ENCODE data around the gene RAB27B. TPM values are rescaled to one million over a fixed set of nuclear protein-coding genes. Genes with fewer than 3 reads are reported as not detected.

Gene RAB27B
- total and polyA plus RNA-seq, 2 experiments from 2014 or later: 4.5 to 13.1 TPM

DNA sequence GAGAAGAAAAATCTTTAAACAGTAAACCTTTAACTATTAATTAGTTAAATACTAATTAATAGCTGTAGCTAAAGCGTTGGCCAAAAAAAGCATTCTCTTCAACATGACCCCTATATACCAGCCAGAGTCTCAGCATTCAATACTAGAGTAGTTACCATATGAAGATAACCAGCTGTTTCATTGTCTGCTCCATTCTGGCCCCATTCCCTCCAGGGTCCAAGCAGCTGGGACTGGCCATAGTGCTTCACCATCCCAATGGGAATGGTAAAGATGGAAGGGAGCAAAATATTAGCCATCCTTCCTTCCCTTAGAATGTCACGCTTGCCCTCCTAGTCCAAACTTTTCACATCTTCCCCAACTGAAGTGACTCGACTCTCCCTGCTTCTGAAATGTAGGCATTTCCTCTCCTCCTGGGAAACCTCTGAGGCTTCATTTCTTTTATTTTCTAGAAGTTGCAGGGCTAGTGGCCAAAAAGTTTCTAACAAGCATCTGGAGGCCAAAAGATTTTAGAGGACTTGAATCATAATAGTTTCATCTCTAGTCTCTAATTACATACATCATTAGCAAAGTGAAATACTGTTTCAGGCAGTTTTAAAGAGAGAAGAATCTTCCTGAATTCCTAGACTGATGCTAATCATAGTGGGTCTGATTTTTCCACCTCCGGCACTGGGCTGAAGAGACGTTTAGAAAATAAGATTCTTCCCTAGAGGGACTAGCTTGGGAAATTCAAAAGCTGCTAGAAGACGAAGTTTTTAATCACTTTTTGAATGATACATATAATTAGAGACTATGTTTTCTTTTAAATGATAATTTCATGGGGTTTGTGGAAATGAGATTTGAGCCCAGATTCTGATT is 78.3 kb downstream of the RAB27B start:
- Histone ChIP-seq H4K20me1 (ENCODE audit: insufficient read depth, poor library complexity, severe bottlenecking) (no peaks in the 10 kb centered on the region), H3K4me2 (no peak overlapping the region), H3K9me2 (replicated peaks; ENCODE audit: insufficient read depth) (no peaks in the 10 kb centered on the region), H3K27me3 (no peaks in the 10 kb centered on the region), H3K9me3 (ENCODE audit: low read depth) (no peaks in the 10 kb centered on the region), H3K4me1 (ENCODE audit: insufficient read depth) (no peaks in the 10 kb centered on the region), H3K36me3 (replicated peaks; ENCODE audit: insufficient read depth, low read depth) (no peaks in the 10 kb centered on the region), H3K4me3 (no peak overlapping the region), H3K27ac (no peak overlapping the region), H2AFZ (no peak overlapping the region), H3K79me2 (no peaks in the 10 kb centered on the region)
- TF ChIP-seq, protein P1, sequence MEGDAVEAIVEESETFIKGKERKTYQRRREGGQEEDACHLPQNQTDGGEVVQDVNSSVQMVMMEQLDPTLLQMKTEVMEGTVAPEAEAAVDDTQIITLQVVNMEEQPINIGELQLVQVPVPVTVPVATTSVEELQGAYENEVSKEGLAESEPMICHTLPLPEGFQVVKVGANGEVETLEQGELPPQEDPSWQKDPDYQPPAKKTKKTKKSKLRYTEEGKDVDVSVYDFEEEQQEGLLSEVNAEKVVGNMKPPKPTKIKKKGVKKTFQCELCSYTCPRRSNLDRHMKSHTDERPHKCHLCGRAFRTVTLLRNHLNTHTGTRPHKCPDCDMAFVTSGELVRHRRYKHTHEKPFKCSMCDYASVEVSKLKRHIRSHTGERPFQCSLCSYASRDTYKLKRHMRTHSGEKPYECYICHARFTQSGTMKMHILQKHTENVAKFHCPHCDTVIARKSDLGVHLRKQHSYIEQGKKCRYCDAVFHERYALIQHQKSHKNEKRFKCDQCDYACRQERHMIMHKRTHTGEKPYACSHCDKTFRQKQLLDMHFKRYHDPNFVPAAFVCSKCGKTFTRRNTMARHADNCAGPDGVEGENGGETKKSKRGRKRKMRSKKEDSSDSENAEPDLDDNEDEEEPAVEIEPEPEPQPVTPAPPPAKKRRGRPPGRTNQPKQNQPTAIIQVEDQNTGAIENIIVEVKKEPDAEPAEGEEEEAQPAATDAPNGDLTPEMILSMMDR (IDR thresholded peaks at IDR 0.05; ENCODE audit: poor library complexity): no peak
- TF ChIP-seq EZH2 (IDR thresholded peaks at IDR 0.05; ENCODE audit: borderline replicate concordance) (no peak), EZH2phosphoT487 (IDR thresholded peaks at IDR 0.05; ENCODE audit: low read depth, severe bottlenecking, unreplicated experiment) (no peak)
- WGBS (ENCODE audit: low lambda C conversion rate, missing lambda C conversion rate): 74% methylated on average over 6 of the region's 6 CpGs
- DNase-seq (ENCODE audit: low spot score): no peak

DNA sequence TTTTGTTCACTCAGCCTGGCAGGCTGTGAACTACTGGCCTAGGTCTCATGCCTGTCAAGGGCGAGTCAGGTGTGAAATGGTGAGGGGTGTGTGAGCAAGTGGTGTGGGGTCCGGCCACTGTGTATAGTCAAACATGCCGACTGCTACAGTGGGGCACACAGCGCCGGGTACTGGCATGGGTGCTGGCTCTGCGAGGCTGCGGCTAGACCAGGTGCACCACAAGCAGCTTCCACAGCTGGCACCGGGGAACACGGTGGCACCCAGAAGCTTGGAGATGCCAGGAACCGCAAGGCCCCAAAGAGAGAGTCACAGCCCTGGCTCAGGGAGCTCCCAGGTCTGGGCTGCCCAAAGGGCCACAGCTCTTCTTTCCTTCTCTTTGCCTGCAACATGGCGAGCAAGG is 81.3 kb downstream of the RAB27B start:
- TF ChIP-seq, protein P1 (IDR thresholded peaks at IDR 0.05; ENCODE audit: poor library complexity): no peak
- TF ChIP-seq EZH2 (IDR thresholded peaks at IDR 0.05; ENCODE audit: borderline replicate concordance): no peak
- no peak for TF ChIP-seq EZH2phosphoT487 (IDR thresholded peaks at IDR 0.05; ENCODE audit: low read depth, severe bottlenecking, unreplicated experiment)
- H3K4me2 ChIP-seq: no peak overlapping the region
- no peaks in the 10 kb centered on the region for H4K20me1 ChIP-seq (ENCODE audit: insufficient read depth, poor library complexity, severe bottlenecking)
- no peaks in the 10 kb centered on the region for H3K9me2 ChIP-seq (replicated peaks; ENCODE audit: insufficient read depth)
- H3K4me3 ChIP-seq: no peak overlapping the region
- H2AFZ ChIP-seq: no peak overlapping the region
- H3K4me1 ChIP-seq (ENCODE audit: insufficient read depth): no peaks in the 10 kb centered on the region
- H3K27me3 ChIP-seq: no peaks in the 10 kb centered on the region
- H3K9me3 ChIP-seq (ENCODE audit: low read depth): no peaks in the 10 kb centered on the region
- no peaks in the 10 kb centered on the region for H3K36me3 ChIP-seq (replicated peaks; ENCODE audit: insufficient read depth, low read depth)
- WGBS (ENCODE audit: low lambda C conversion rate, missing lambda C conversion rate): 84% methylated on average over 10 of the region's 11 CpGs
- DNase-seq (ENCODE audit: low spot score): no peak
- H3K27ac ChIP-seq: no peak overlapping the region
- no peaks in the 10 kb centered on the region for H3K79me2 ChIP-seq

DNA sequence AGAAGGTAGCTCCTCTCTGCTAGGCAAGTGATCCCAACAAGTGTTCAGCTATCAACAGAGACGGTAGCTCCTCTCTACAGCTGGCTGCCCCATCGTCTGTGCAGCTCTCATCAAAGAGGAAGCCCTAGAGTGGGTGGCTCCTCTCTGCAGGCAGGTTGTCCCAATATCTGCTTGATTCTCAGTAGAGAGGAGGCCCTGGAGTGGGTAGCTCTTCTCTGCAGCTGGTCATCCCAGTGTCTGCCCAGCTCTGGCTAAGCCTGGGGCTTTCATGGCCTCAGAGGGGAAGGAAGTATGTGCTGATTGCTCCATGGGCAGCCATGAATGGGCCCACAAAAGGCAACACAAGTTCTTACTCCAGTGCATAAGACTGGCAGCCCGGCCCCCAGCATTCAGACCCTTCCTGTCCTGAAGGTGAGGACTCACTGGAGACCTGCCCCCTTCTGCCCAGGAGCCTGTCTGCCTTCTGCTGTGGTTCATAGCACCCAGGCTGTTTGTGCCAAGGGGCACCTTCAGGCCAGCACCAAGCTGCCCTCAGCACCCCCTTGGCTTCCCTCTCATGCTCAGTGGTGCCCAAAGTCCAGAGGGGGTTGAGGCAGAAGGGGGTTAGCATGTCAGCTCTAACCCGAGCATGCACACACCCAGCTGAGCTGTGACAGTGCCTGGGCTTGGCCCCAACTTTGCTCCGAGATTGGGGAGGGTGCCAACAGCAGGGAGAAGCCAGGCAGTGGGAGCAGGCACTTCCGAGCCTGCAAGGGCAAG is 82.1 kb downstream of the RAB27B start:
- DNase-seq (ENCODE audit: low spot score): no peak

More for the DNA sequence above, 82.1 kb downstream of the RAB27B start:
- no peaks in the 10 kb centered on the region for H3K27me3 ChIP-seq
- H3K9me2 ChIP-seq (replicated peaks; ENCODE audit: insufficient read depth): no peaks in the 10 kb centered on the region
- H3K4me1 ChIP-seq (ENCODE audit: insufficient read depth): no peaks in the 10 kb centered on the region
- H3K9me3 ChIP-seq (ENCODE audit: low read depth): no peaks in the 10 kb centered on the region
- no peak overlapping the region for H3K4me3 ChIP-seq
- TF ChIP-seq EZH2phosphoT487 (IDR thresholded peaks at IDR 0.05; ENCODE audit: low read depth, severe bottlenecking, unreplicated experiment) (no peak), EZH2 (IDR thresholded peaks at IDR 0.05; ENCODE audit: borderline replicate concordance) (no peak)
- TF ChIP-seq, protein P1 (IDR thresholded peaks at IDR 0.05; ENCODE audit: poor library complexity): no peak
- no peaks in the 10 kb centered on the region for H3K36me3 ChIP-seq (replicated peaks; ENCODE audit: insufficient read depth, low read depth)
- H3K27ac ChIP-seq: no peak overlapping the region
- H3K79me2 ChIP-seq: no peaks in the 10 kb centered on the region
- H2AFZ ChIP-seq: no peak overlapping the region
- no peaks in the 10 kb centered on the region for H4K20me1 ChIP-seq (ENCODE audit: insufficient read depth, poor library complexity, severe bottlenecking)
- no peak overlapping the region for H3K4me2 ChIP-seq
- WGBS (ENCODE audit: low lambda C conversion rate, missing lambda C conversion rate): 94% methylated on average over 6 of the region's 6 CpGs
